ENCODE measurements around the gene TNFRSF4. TPM values are rescaled to one million over a fixed set of nuclear protein-coding genes. Genes with fewer than 3 reads are reported as not detected.
"Not testable (repeated sequence)": the region's sequence is repeated elsewhere in the genome, so short reads cannot be mapped to it uniquely, and the experiment has no call there.

Gene TNFRSF4
- polyA plus RNA-seq, 5 donors: 2.0 to 5.8 (median 4.1) TPM

DNA sequence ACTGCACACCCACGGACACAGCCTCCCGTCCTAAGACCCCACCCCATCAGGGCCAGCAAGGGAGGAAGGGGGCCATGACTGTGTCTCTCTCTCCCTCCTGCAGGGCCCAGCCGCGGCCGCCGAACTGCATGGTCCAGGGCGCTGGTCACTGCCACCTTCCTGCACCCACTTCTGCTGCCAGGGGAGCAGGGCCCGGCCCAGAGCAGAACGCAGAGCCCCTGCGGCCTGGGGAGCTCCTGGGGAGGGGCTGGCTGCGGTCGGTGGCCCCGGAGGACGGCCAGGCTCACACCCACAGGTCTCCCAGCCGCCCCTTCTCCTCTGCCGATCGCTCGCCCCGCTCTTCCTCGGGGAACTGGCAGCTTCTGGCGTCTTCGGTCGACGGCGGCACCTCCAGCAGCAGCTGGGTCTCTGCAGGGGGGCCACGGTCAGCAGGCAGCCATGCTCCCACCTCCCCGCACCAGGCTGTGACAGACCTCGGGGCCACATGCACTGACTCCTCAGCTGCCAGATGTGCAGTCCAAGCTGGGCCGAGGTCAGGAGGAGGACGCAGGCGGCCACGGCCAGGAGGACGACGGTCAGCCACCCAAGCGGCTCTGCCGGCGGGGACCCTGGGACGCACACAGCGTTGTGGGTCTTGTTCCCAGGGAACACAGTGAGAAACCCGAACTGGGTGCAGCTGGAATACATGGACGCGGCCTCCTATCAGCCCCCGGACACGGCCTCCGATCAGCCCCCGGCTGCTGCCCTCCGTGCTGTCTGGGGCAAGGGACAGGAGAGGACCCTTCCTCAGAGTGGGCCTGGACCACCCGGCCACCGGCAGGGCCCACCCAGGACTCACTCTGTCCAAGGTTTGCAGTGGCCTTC, 10.2 kb downstream of the TNFRSF4 start:
- DNase-seq: no peak

DNA sequence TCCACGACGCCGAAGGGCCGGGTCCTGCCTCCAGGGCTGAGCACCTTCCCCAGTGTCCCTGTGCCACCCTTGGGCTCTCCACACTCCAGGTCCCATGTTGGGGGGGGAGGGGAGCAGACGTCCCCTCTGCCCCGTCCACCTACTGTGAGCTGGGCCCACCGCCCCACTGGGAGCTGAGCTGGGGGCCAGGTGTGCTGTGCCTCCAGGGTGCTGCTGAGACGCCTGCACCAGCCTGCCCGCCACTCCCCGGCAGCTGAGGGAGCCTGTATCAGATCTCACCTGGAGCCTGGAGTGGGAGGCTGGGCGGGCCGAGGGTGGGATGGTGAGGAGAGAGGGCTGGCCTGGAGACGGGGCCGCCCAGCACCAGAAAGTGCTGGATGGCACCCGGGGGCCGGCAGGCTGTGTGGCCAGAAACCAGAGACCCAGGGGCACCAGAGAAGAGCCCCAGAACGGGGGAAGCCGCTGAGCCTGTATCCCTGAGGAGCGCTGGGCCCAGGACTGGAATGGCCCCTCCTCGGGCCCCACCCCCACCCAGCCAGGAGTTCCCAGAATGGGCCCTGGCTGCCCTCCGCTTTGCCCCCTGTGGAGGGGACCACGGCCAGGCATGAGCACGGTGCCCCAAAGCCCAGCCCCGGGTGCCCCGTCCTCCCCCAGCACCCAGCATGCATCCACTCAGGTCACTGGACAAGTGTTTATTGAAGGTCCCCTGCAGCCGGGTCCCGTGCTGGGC, 11.0 kb downstream of the TNFRSF4 start:
- no peak for DNase-seq

DNA sequence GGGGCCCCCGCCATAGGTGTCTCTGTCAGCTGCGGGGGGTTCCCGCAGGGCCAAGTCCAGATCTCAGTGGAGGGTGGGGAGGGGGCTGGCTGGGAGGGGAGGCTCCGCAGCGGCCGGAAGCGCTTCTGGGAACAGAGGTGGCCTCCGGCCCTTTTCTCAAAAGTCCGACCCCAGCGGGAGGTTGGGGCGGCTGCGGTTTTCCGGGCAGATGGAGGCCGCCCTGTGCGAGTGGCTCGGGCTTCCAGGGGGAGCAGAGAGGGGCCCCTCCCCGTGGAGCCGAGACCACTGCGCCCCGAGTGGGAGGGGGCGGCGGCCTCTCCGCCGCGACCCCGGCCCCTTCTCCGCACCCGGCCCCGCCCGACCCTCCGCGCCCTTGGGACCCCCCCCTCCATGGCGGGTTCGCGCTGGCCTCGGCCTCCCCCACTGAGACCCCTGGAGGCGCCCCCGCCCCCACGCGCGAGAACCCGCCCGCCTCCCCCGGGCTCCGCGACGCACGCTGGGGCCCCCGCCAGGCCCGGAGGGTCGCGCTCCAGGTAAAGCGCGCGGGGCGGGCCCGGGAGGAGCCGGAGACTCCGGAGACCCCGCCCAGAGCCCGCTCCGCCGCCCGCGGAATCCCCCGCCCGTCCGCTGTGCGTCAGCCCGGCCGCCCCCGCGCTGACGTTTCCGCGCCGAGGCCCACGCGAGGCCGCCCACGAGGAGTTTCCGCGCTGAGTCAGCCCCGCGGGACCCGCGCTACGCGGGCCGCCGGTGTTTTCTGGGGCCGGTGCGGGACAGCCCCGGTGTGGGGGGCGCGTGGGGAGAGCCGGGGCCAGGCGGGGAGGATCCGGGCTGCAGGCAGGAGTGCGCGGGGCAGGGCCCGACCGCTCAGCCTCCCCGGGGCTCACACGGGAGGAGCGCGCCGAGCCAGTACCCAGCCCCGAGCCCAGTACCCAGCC, 12.8 kb downstream of the TNFRSF4 start:
- DNase-seq: peak; percentile 7 to 27

DNA sequence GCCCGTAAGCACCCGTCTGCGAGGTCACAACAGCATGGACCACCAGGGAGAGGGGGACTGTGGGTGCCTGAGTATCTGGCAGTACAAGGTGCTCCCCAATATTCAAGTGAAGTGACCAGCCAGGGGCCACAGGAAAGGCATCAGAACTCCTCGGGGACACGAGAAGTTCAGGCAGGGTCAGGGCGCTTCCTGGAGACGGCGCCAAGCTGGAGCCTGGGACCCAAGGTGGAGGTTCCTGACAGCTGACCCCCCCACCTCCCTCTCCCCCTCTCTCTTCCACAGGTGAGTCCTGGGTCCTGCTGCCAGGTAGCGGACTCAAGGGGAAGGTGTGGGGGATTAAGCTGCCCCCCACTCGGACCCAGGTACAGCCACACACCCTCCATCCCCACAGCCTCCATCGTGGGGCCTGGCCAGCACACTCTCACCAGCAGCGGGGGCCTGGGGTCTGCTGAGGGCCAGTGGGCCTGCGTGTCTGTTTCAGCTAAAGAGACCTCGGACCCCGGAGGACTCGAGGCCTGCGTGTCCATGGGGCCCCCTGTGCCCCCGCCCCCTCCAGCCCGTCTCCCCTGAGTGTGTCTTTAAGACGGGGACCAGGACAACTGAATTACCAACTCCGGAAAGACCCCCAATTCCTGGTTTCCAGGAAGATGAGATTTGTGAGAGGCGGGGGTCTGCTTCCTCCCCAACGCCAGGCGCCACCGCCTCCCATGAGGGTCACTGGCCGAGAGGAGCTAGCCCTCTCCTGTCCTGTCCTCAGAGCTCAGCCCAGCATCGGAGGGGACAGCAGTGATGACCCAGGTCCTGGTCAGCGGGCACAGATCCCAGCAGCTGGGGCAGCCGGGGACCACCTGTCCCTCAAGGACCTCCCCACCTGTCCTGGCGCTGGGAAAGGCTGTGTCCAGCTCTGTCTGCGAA, 13.7 kb downstream of the TNFRSF4 start:
- DNase-seq: no peak

DNA sequence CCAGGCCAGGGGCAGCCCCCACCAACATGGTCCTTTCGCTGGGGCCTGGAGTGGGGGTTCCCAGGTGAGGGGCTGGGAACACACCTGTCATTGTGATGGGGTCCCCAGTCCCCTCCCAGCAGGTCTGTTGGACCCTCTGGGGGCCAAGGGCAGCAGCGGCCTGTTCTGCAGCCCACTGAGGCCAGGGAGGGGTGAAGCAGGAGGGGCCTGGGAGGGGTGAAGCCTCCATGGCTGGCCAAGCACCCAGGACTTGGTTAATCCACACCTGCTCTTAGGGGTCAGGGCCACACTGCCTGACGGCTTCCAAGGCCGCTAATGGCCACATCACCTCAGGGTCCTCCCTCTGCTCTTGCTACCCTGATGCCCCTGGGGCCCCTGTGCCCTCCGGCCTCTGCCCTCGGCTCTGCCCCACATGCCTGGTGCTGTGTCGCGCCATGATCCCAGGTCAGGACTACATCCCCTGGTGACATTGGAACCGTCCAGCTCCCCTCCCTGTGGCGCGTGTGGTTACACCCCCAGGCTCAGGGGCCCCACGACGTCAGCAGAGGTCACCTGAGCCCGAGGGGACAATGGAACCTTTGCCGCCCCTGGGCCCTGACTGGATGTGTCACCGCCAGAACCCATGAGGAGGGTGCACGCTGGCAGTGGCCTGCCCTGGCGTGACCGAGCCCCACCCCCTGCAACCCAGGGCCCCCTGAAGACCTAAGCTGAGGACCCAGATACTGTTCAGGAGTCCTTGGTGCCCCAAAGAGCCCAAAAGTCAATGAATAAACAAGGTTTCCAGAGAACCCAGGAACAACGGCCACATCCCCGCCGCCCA, 14.6 kb downstream of the TNFRSF4 start:
- no peak for DNase-seq

DNA sequence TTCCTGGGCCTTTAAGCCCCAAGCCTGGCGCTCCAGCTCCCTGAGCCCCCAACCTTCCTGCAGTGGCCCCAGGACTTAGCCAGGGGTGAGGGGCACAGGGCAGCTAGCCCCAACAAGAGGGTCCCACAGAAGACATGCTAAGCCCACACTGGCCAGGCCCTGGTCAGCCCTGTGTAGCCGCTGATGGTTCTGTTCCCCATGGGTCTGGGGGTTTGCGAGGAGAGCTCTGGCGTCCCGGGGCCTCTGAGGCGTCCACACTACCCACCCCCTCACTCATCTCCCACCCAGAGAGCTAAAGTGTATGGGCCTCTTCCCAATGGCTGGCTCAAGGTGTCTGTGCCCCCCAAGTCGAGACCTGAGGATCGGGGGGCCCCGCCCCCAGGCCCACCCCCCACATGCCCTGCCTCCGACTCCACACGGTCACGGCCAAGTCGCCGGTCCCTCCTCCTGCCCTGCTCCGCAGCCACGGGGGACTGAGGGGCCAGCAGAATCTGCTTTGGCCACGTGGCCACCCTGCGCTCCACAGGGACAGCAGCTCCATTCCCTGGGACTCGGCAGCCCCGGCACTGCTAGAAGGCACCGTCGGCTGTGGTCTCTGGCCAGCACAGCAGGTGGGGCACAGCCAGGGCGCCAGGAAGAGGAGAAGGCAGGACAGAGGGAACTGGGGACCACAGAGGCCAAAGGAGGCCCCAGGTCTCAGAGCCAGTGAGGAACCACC, 15.4 kb downstream of the TNFRSF4 start:
- no peak for DNase-seq

DNA sequence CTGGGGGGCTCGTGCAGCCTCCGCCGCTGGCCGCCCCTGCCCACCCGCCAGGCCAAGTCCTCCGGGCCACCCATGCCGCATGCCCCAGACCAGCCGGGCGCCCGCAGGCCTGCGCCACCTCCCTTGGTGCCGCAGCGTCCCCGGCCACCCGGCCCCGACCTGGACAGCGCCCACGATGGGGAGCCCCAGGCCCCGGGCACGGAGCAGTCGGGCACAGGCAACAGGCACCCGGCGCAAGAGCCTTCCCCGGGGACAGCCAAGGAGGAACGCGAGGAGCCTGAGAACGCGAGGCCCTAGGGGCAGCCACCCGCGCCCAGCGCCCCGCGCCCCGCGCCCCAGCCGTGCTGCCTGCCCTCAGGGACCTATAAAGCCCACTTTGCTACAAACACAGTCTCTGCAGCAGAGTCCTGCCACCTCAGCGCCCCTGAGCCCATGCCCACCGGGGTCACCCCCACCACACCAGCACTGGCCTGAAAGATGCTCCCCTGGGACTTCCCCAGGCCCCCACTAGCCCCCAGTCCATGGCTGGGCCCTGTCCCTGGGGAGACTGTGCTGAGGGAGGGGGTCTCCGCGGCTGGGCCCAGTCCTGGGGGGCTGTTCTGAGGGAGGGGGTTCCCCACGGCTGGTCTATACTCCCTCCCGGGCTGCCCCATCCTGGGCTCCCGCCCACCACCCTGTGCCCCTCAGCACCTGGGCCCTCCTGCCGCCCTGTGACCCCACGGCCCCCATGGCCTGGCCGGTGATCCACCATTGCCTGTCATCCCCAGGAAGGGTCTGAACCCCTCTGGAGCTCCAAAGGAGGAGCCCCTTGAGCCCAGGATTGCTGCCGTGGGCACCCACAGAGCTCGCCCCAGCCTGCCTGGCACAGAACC, 16.2 kb downstream of the TNFRSF4 start:
- no peak for DNase-seq

DNA sequence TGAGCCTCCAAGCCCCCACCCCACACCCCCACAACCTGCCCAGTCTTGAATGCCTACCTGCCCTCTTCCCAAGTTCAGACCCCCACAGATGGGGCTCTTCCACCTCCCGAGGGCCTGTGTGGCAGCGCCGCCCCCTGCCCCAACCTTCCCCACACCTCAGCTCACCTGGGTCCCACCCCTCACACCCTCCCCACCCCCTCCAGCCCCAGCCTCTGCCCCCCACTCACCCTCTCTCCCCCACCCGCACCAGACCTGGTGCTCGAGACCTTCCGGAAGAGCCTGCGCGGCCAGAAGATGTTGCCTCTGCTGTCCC, 16.8 kb downstream of the TNFRSF4 start:
- DNase-seq: no peak

DNA sequence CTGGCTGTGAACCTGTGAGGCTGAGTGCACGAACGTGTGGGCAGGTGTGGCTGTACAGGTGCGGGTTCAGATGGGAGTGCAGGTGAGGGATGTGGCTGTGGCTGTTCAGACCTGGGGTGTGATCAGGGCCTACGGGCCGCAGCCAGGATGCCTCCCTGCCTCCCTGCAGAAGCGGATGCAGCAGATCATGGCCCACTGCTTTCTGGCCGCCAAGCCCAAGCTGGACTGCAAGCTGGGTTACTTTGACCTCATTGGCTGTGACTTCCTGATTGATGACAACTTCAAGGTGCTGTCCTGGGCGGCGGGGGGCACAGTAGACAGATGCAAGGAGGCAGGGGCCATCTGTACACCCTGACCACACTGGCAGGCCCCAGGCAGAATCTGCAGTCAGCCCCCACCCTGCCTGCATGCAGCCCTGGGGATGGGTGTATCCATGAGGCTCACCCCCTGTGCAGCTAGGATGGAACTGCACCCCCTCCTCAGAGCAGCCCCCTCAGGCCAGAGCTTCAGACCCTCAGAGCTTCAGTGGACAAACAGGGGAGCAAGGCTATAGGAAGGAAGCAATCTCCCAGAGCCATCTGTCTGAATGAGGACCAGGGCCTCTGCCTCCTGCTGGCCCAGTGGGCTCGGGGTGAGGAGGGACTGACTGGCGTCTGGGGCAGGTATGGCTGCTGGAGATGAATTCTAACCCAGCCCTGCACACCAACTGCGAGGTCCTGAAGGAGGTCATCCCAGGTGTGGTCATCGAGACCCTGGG, 17.3 kb downstream of the TNFRSF4 start:
- DNase-seq: no peak

DNA sequence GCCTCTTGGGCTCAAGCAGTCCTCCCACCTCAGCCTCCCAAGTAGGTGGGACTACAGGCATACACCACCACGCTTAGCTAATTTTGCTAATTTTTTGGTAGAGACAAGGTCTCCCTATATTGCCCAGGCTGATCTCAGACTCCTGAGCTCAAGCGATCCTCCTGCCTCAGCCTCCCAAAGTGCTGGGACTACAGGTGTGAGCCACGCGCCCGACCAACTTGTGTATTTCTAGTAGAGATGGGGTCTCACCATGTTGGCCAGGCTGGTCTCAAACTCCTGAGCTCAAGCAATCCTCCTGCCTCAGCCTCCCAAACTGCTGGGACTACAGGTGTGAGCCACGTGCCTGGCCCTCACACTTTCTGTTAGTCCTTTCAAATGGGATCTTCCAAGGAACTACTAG, 18.2 kb downstream of the TNFRSF4 start:
- DNase-seq: not testable (repeated sequence)

DNA sequence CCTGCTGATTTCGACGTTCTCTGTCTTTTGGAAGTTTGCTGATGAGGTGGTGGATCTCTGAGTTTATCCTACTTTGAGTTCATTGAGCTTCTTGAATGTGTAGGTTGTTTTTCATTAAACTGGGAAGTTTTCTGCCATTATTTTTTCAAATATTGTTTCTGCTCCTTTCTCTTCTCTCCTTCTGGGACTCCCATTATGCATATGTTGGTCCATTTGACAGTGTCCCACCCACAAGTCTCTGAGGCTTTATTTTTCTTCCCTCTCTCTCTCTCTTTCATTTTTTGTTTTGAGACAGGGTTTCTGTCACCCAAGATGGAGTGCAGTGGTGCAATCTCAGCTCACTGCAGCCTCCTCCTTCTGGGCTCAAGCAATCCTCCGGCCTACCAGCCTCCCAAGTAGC, 19.2 kb downstream of the TNFRSF4 start:
- DNase-seq: no peak

DNA sequence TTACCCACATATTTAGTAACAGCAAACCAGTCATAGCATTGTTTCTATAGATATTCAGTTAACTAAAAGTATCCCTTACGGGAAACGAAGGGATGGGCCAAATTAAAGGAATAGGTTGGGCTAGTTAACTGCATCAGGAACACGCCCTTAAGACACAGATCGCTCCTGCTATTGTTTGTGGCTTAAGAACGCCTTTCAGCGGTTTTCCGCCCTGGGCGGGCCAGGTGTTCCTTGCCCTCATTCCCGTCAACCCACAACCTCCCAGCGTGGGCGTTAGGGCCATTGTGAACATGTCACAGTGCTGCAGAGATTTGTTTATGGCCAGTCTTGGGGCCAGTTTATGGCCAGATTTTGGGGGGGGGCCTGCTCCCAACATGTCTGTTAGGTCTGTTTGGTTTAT, 22.2 kb downstream of the TNFRSF4 start:
- no peak for DNase-seq

DNA sequence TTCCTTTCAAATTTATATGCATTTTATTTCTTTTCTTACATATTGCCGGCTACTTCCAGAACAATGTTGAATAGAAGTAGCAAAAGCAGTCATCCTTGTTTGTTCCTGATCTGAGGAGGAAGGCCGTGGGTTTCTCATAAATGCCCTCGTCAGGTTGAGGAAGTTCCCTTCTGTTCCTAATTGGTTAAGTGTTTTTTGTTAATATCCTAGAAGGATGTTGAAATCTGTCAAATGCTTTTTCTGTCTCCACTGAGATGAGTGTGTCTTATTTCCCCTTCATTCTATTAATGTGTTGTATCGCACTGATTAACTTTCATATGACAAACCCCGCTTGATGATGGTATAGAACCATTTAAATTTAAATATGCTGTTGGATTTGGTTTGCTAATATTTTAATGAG, 24.8 kb downstream of the TNFRSF4 start:
- DNase-seq: no peak

DNA sequence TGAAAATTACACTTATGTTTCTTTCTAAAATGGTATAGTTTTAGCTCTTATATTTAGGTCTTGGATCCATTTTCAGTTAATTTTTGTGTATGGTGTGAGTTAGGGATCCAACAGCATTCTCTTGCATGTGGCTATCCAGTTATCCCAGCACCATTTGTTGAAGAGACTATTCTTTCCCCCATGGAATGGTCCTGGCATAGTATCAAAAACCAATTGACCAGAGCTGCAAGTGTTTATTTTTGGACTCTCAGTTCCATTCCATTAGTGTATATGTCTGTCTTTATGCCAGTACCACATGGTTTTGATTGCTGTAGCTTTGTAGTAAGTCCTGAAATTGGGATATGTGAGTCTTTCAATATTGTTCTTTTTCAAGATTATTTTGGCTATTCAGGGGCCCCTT, 26.0 kb downstream of the TNFRSF4 start:
- no peak for DNase-seq

DNA sequence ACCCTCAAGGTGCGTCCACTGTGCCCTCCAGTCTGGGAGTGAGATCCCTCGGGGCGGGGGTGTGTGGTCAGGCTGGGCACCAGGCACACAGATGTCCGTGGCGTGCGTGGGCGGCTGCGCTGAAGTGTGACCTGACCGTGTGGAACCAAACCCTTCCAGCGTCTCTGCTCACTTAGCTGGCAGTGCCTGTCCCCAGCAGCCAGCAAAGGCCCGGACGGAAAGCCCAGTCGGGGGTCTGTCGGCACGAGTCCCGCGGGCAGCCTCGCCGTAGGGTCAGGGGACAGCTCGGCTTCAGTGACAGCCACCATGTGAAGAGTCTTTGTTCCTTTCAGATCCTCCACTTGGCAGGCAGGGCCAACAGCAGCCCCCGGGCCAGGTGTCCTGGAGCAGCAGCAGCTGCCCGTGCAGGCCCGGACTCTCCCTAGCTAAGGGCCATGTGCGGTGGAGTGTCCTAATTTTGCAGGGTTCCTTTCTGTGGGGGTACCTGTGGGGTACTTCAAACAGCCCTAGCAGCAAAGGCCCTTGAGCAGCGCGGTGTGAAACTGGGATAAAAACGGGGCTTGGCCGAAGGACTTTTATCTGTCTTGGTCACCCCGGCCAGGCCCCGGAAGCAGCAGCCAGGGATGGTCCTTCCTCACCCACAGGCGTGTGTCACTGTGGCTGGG, 28.7 kb downstream of the TNFRSF4 start:
- no peak for DNase-seq

DNA sequence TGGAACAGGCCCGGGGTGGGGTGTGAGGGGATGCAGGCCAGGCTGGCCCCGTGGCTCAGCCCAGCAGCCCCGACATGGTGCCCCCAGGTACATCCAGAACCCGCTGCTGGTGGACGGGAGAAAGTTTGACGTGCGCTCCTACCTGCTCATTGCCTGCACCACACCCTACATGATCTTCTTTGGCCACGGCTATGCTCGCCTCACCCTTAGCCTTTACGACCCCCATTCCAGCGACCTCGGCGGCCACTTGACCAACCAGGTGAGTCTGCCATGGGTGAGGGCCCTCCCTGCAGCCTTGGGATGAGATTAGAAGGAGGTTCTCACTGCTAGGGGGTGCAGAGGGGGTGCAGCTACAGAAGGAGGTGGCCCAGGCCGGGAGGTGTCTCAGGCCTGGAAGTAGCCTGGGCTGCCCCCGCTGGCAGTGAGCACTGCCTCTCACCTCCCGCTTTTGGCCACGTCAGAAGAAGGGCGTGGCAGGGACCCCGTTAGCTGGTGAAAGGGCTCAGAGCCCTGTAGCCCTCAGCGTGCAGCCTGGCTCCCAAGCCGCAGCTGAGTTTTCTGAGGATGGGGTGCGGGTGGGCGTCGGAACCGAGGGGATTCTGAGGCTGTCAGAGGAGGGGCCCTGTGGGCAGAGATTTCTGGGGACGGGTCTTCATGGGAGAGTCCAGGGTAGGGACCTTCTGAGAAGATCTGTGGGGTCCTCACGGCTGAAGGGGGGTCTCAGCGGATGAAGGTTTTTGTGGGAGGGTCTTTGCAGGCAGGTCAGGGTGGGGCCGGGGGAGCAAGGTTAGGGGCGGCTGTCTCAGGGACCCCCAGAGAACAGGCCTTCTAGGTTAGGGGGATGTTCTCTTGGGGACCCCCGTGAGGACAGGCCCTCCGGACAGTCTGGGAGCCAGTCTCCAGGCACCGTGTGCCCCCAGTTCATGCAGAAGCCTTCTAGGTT, 29.8 kb downstream of the TNFRSF4 start:
- no peak for DNase-seq
